HG03521 (cell line): ENCODE data around the gene AIP.
"Not testable (repeated sequence)": the region's sequence is repeated elsewhere in the genome, so short reads cannot be mapped to it uniquely, and the experiment has no call there.

Experiments
- ATAC-seq: cut with Tn5 transposase; IDR thresholded peaks from one replicate; pipeline ENCODE4 v1.9.1; 2021; ENCODE audit warnings: mild to moderate bottlenecking, moderate library complexity; ENCODE audit not compliant: unreplicated experiment

Gene AIP

GRCh38 chr11:67448220-67448609 lies 34.6 kb upstream of the AIP start:
- ATAC-seq = no peak

DNA sequence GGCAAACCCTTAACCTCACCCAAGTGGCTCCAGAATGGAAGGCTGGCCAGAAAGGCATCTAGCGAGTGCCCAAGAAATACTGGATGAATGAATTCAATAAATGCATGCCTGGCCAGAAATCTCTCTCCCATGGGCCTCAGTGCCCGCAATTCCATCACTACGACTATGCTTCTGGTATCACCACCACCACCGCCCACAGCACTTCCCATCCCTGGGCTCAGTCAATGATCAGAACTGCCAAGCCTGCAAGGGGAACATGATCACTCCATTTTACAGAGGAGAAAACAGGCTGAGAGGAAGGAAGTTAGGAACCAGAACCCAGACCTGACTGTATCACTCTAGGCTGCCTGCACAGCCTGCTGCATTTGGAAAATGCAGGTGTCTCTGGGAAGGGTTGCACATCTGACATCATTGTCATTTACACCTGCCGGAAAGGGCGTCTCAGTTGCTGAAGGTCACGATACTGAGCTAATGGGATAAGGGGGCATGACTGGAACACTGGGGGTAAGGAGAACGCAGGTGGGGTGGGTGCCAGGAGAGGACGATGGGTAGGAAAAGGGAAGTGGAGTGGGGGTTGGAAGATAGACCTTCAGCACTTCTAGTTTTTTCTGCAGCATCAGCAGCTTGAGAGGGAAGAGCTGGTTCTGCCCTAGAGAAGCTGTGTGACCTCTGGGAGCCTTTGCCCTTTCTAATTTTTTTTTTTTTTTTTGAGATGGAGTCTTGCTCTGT lies 33.5 kb upstream of the AIP start:
- no peak for ATAC-seq

- ATAC-seq = no peak
These were observed 31.8 kb upstream of the AIP start for GRCh38 chr11:67450796-67451657.

- ATAC-seq = no peak
These were observed 31.2 kb upstream of the AIP start for GRCh38 chr11:67451658-67451976.

DNA sequence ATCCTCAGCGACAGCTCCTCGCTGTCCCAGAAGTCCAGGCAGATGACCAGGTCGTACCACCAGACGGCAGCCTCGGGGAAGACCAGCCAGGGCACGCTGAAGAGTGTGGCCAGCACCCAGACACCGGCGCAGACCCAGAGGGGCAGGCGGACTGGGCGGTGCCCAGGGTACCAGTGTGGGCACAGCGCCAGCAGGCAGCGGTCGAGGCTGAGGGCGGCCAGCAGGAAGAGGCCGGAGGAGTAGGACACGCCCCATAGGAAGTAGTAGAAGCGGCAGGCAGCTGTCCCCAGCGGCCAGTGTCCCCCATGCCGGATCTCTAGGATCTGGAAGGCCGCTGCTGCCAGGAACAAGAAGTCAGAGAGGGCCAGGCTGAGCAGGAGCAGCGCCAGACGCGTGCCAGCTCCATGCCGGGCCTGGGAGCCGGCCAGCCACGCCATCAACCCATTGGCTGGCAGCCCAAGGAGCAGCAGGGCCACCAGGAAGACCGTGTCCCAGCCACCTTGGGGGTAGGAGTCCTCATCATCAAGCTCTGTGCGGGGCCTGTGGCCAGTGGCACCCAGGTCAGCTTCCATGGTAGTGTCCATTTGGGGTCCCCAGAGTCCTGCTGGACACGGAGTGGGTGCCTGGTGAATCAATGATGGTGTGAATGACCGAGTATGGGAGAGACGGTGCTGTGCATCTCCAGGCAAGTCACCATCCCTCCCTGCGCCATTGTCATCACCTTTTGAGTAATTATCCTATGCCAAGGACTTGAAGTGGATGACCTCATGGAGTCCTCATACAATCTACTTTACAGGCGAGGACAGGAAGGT lies 30.5 kb upstream of the AIP start, which contains the start of gene GPR152:
Gene GPR152, minus strand, starts transcription at position 589 of the 812 bp plus-strand sequence. Its CDS starts 5 bp downstream, at position 584.
- no peak for ATAC-seq

- no peak for ATAC-seq
These were observed 28.8 kb upstream of the AIP start for GRCh38 chr11:67453816-67454732.

- ATAC-seq = no peak
These were observed 27.8 kb upstream of the AIP start, which contains the start of gene CABP4 for GRCh38 chr11:67455054-67455453. Gene CABP4, plus strand, starts transcription at chr11:67455354. Its CDS starts 70 bp downstream, at chr11:67455424.

DNA sequence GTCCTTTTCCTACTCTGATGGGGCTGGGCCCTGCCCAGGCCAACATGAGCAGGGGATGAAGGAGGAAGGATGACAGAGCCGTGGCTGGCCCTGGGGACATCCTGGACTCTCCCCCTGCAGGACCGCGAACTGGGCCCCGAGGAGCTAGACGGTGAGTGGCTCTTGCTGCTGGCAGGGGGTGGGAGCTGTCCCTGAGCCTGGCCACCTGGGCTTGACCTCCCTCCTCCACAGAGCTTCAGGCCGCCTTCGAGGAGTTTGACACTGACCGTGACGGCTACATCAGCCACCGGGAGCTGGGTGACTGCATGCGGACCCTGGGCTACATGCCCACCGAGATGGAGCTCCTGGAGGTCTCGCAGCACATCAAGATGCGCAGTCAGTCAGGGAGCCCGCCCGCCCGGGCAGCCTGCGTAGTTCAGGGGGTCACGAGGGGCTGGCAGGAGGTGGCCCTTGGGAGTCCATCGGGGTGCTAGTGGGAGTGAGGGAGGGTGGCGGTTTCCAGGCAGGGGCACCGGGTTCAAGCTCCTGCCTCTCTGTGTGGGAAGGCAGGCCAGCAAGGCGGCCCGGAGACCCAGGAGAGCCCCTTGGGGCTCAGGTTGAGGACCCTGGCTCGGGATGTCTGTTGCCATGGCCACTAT lies 26.6 kb upstream of the AIP start:
- ATAC-seq = no peak

DNA sequence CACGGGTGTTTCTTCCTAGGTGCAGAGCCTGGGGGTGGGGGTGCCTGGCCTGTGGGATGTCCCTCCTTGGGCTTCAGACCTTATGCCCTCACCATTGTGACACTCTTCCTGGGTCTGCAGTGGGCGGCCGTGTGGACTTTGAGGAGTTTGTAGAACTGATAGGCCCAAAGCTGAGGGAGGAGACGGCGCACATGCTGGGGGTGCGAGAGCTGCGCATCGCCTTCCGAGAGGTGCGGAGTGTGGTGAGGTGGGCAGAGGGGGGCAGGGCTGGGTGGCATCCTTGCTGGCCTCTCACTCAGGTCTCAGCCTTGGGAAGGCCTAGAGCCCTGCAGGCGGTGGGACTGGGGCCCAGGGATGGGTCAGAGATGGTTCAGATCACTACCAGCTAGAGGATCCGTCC lies 25.4 kb upstream of the AIP start:
- ATAC-seq = no peak

- ATAC-seq = no peak
These were observed 24.6 kb upstream of the AIP start for GRCh38 chr11:67458266-67458665.

DNA sequence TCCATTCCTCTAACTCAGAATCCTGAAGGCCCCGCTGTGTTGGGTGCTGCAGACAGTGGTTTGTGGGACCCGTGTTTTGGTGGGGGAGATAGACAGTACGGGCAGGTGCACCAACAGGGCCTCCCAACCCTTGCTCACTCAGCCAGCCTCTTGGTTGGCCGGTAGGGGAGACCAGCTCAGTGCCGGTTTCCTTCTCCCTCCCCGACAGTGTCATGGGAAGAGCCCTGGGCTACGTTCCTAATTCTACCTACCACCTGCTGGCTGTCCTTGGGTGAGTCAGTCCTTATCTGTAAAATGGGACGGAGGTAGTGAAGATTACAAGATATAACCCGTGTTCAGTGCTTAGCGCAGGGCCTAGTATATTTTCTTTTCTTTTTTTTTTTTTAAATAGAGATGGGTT lies 19.6 kb upstream of the AIP start:
- no peak for ATAC-seq

DNA sequence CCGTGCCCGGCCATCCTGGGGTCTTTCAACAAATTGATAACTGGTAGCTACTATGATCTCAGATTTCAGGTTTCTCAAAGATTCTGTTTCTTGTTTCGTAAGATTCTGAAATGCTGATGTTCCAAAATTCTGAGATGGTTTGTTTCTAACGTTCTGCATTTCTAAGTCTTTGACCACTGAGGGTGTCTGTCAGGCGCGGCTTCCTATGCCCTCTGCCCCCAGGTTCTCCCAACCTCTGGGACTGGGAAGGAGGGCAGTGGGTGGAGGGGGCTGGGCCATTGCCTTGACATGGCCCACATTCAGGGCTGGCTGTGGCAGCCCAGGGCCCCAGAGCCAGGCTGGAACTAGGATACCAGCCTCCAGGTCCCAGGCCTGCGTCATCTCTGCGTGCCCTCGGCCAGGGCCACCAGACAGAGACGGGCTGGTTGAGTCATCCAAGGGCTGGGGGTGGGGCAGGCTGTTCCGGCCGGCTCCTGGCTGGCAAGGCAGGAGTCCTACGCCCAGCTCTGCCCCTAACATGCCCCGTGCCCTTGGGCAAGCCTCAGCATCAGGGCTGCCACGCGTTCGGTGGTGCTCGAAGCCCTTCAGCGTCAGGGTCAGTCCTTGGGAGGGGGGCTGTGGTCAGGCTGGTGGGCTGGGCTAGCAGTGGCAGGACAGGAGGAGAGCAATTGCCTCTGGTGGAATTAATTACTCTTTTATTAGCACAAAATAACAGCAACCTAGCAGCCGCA lies 19.0 kb upstream of the AIP start:
- ATAC-seq = no peak

- peak; percentile 52 for ATAC-seq
These were observed 18.2 kb upstream of the AIP start for GRCh38 chr11:67464411-67465188.

GRCh38 chr11:67465189-67465510 lies 17.7 kb upstream of the AIP start:
- no peak for ATAC-seq

DNA sequence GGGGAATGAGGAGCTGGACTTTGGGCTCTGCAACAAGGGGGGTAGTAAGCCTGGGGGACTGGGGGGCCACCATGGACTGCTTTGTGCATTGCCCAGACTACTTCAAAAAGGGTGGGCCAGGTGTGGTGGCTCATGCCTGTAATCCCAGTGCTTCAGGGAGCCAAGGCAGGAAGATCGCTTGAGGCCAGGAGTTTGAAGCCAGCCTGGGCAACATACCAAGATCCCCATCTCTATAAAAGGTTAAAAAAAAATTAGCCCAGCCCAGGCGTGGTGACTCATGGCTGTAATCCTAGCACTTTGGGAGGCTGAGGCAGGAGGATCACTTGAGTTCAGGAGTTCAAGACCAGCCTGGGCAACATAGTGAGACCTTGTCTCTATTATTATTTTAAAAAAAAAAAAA lies 17.3 kb upstream of the AIP start:
- not testable (repeated sequence) for ATAC-seq

DNA sequence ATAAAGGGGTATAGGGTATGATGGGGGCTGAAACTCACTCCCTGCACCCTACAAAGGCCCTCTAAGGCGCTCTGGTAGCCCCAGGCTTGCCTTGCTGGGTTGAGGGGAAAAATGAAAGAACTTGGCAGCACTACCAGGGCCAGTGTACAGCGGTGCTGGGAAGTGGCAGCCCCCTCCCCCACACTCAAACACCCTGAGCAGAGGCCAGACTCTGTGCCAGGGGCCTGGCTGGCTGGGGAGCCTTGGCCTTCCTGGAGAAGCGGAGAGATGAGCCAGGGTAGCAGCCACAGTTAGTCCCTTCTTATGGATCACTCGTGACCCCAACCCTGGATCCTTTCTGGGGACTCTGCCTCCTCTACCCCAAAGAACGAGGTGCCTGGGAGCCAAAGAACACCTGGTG lies 16.5 kb upstream of the AIP start:
- no peak for ATAC-seq

DNA sequence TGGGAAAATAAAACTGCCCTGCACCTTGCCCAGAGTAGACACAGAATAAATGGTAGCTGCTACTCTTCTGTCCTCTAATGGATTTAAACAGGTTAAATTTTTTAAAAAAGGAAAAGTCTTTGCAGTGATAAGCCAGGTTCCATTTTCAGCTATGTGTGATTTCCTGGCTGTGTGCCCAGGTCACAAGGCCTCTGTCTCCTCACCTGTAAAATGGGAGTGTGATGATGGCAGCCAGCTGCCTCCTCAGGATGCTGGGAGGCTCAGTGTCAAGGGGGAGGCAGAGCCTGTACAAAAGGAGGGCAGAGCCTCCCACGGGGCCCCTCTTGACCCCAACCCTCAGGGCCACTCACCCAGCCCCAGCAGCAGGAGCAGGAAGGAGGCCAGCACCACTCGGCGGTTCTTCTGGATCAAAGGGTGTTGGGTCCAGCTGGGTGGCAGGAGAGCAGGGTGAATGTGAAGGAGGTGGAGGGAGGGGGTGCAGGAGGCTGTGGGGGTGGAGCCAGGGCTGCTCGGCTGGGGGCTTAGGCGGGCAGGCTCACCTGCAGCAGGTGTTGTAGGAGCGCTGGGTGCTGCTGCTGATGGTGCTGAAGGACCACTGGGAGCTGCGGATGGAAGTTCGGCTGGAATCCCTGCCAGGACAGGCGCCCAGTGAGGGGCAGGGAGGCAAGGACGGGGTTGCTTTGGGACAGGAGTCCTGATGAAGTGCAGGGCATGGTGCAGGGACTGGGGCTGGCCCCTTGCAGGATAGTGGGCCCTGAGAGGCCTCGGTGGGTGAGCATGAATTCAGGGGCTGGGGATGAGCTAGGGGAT lies 15.7 kb upstream of the AIP start:
- ATAC-seq = no peak

DNA sequence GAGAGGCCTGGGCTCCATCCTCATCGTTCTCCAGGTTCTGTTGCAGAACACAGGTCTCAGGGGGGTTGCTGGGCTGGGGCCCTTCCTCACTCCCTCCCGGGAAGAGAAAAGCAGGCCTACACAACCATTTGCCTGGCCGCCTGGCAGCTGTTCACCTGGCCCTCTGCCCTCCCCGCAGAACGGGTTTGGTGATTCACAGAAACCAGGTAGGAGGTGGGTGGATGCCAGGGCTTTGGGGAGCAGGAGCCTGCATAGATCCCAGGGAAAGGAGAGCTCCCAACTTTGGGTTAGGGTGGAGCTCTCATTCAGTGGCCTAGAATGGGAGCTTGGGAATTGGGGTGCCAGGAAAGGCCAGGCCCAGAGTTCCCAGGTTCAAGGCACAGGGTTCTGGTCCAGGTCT lies 14.8 kb upstream of the AIP start:
- no peak for ATAC-seq
